Parathyroid adenoma (tissue), 2 donors: Measurements from ENCODE around the gene RASSF1.

ENCODE experiments used
- H2AFZ ChIP-seq: fragments of 300-600 bp; sonication (generic); one replicate; pipeline ENCODE4 v1.7.0; 2017; ENCODE audit warnings: antibody characterized with exemption, mild to moderate bottlenecking
- H3K27ac ChIP-seq: fragments of 300-600 bp; sonication (generic); one replicate; pipeline ENCODE4 v1.7.0; 2017
- H3K27me3 ChIP-seq: fragments of 300-600 bp; sonication (generic); one replicate; pipeline ENCODE4 v1.7.0; 2017; ENCODE audit warnings: low read length; ENCODE audit not compliant: control insufficient read depth, insufficient read depth
- H3K36me3 ChIP-seq: fragments of 300-600 bp; sonication (generic); one replicate; pipeline ENCODE4 v1.7.0; 2017; ENCODE audit warnings: low read length; ENCODE audit not compliant: control insufficient read depth, insufficient read depth
- H3K4me1 ChIP-seq: fragments of 300-600 bp; sonication (generic); one replicate; pipeline ENCODE4 v1.7.0; 2017; ENCODE audit warnings: control low read depth
- H3K4me2 ChIP-seq: fragments of 300-600 bp; sonication (generic); one replicate; pipeline ENCODE4 v1.7.0; 2017; ENCODE audit warnings: low read length
- H3K4me3 ChIP-seq: fragments of 300-600 bp; sonication (generic); one replicate; pipeline ENCODE4 v1.7.0; 2017; ENCODE audit warnings: low read depth, low read length
- H3K79me2 ChIP-seq: fragments of 300-600 bp; sonication (generic); one replicate; pipeline ENCODE4 v1.7.0; 2017; ENCODE audit warnings: control low read depth
- H3K9ac ChIP-seq: fragments of 300-600 bp; sonication (generic); one replicate; pipeline ENCODE4 v1.7.0; 2017; ENCODE audit warnings: mild to moderate bottlenecking
- H3K9me3 ChIP-seq: fragments of 300-600 bp; sonication (generic); one replicate; pipeline ENCODE4 v1.7.0; 2017; ENCODE audit warnings: low read length; ENCODE audit not compliant: control insufficient read depth
- CTCF ChIP-seq: fragments of 300-600 bp; sonication (generic); IDR thresholded peaks from one replicate; pipeline ENCODE4 v1.7.0; 2017; ENCODE audit warnings: antibody characterized with exemption, mild to moderate bottlenecking
- donor health status: primary hyperparathyroidism.

Gene RASSF1

GRCh38 chr3:50339485-50340146, 1.0 kb downstream of the RASSF1 start:
- H3K4me1 ChIP-seq, result peaks cover 18% of the 10 kb centered on the region
- H3K36me3 ChIP-seq, result no peaks in the 10 kb centered on the region
- no peaks in the 10 kb centered on the region for H3K27me3 ChIP-seq
- H2AFZ ChIP-seq, result no peak overlapping the region
- no peak overlapping the region for H3K9ac ChIP-seq
- peak overlapping the region; percentile 41 for H3K4me2 ChIP-seq
- no peak for TF ChIP-seq CTCF
- H3K27ac ChIP-seq, result peak overlapping the region; percentile 30
- H3K79me2 ChIP-seq, result no peaks in the 10 kb centered on the region
- no peaks in the 10 kb centered on the region for H3K9me3 ChIP-seq
- no peak overlapping the region for H3K4me3 ChIP-seq

- Histone ChIP-seq H3K4me3 (no peak overlapping the region), H3K4me2 (no peak overlapping the region), H3K9ac (no peak overlapping the region), H3K4me1 (peaks cover 18% of the 10 kb centered on the region), H3K9me3 (no peaks in the 10 kb centered on the region), H3K27me3 (no peaks in the 10 kb centered on the region), H3K36me3 (no peaks in the 10 kb centered on the region), H2AFZ (no peak overlapping the region), H3K79me2 (no peaks in the 10 kb centered on the region), H3K27ac (peak overlapping the region; percentile 30)
- no peak for TF ChIP-seq CTCF
Observed at GRCh38 chr3:50338965-50339364, 1.7 kb downstream of the RASSF1 start.

- Histone ChIP-seq H3K79me2 (no peaks in the 10 kb centered on the region), H3K4me2 (peak overlapping the region; percentile 100), H3K9ac (peak overlapping the region; percentile 49), H3K9me3 (no peaks in the 10 kb centered on the region), H3K4me3 (peak overlapping the region; percentile 76), H2AFZ (peak overlapping the region; percentile 97), H3K27ac (peak overlapping the region; percentile 57), H3K36me3 (no peaks in the 10 kb centered on the region), H3K27me3 (no peaks in the 10 kb centered on the region), H3K4me1 (peaks cover 9% of the 10 kb centered on the region)
- no peak for TF ChIP-seq CTCF
Observed at GRCh38 chr3:50337175-50337861, 3.3 kb downstream of the RASSF1 start.

- peak overlapping the region; percentile 76 for H3K4me3 ChIP-seq
- TF ChIP-seq CTCF, result no peak
- H3K4me2 ChIP-seq, result peak overlapping the region; percentile 100
- peak overlapping the region; percentile 57 for H3K27ac ChIP-seq
- peak overlapping the region; percentile 97 for H2AFZ ChIP-seq
- H3K27me3 ChIP-seq, result no peaks in the 10 kb centered on the region
- H3K9me3 ChIP-seq, result no peaks in the 10 kb centered on the region
- H3K79me2 ChIP-seq, result no peaks in the 10 kb centered on the region
- peaks cover 9% of the 10 kb centered on the region for H3K4me1 ChIP-seq
- no peak overlapping the region for H3K9ac ChIP-seq
- no peaks in the 10 kb centered on the region for H3K36me3 ChIP-seq
Observed at GRCh38 chr3:50336452-50337174, 4.0 kb downstream of the RASSF1 start.
